ENCODE measurements around the gene WAPL.

The WAPL gene

GRCh38 chr10:86489960-86490612 is 31.5 kb downstream of the WAPL start:
- no peak overlapping the region for H3K9ac ChIP-seq (ENCODE audit: low read depth, low read length)
- H3K4me3 ChIP-seq (ENCODE audit: low read depth, low read length) = no peak overlapping the region
- H3K9me3 ChIP-seq (ENCODE audit: control insufficient read depth, insufficient read depth, low read length) = no peaks in the 10 kb centered on the region
- no peaks in the 10 kb centered on the region for H3K4me1 ChIP-seq (ENCODE audit: control insufficient read depth, insufficient read depth, low read length)
- peaks cover 4% of the 10 kb centered on the region for H3K36me3 ChIP-seq (ENCODE audit: control insufficient read depth, insufficient read depth, low read length)
- H3K27me3 ChIP-seq (ENCODE audit: control insufficient read depth, insufficient read depth, low read length) = no peaks in the 10 kb centered on the region

GRCh38 chr10:86489071-86489810 is 32.4 kb downstream of the WAPL start:
- Histone ChIP-seq H3K9me3 (ENCODE audit: control insufficient read depth, insufficient read depth, low read length) (no peaks in the 10 kb centered on the region), H3K4me3 (ENCODE audit: low read depth, low read length) (no peak overlapping the region), H3K4me1 (ENCODE audit: control insufficient read depth, insufficient read depth, low read length) (no peaks in the 10 kb centered on the region), H3K36me3 (ENCODE audit: control insufficient read depth, insufficient read depth, low read length) (peaks cover 4% of the 10 kb centered on the region), H3K27me3 (ENCODE audit: control insufficient read depth, insufficient read depth, low read length) (no peaks in the 10 kb centered on the region), H3K9ac (ENCODE audit: low read depth, low read length) (no peak overlapping the region)

- H3K4me3 ChIP-seq (ENCODE audit: low read depth, low read length) = no peak overlapping the region
- H3K9ac ChIP-seq (ENCODE audit: low read depth, low read length) = no peak overlapping the region
- H3K27me3 ChIP-seq (ENCODE audit: control insufficient read depth, insufficient read depth, low read length) = no peaks in the 10 kb centered on the region
- no peaks in the 10 kb centered on the region for H3K9me3 ChIP-seq (ENCODE audit: control insufficient read depth, insufficient read depth, low read length)
- no peaks in the 10 kb centered on the region for H3K4me1 ChIP-seq (ENCODE audit: control insufficient read depth, insufficient read depth, low read length)
- peaks cover 4% of the 10 kb centered on the region for H3K36me3 ChIP-seq (ENCODE audit: control insufficient read depth, insufficient read depth, low read length)
Measured at GRCh38 chr10:86486856-86487255, 34.7 kb downstream of the WAPL start.

GRCh38 chr10:86483664-86484063 is 37.9 kb downstream of the WAPL start:
- H3K4me3 ChIP-seq (ENCODE audit: low read depth, low read length) = no peak overlapping the region
- no peak overlapping the region for H3K9ac ChIP-seq (ENCODE audit: low read depth, low read length)
- H3K36me3 ChIP-seq (ENCODE audit: control insufficient read depth, insufficient read depth, low read length) = peaks cover 4% of the 10 kb centered on the region
- no peaks in the 10 kb centered on the region for H3K9me3 ChIP-seq (ENCODE audit: control insufficient read depth, insufficient read depth, low read length)
- no peaks in the 10 kb centered on the region for H3K4me1 ChIP-seq (ENCODE audit: control insufficient read depth, insufficient read depth, low read length)
- H3K27me3 ChIP-seq (ENCODE audit: control insufficient read depth, insufficient read depth, low read length) = no peaks in the 10 kb centered on the region

- H3K4me1 ChIP-seq (ENCODE audit: control insufficient read depth, insufficient read depth, low read length) = no peaks in the 10 kb centered on the region
- no peak overlapping the region for H3K4me3 ChIP-seq (ENCODE audit: low read depth, low read length)
- H3K36me3 ChIP-seq (ENCODE audit: control insufficient read depth, insufficient read depth, low read length) = peaks cover 3% of the 10 kb centered on the region
- no peak overlapping the region for H3K9ac ChIP-seq (ENCODE audit: low read depth, low read length)
- no peaks in the 10 kb centered on the region for H3K27me3 ChIP-seq (ENCODE audit: control insufficient read depth, insufficient read depth, low read length)
- no peaks in the 10 kb centered on the region for H3K9me3 ChIP-seq (ENCODE audit: control insufficient read depth, insufficient read depth, low read length)
Measured at GRCh38 chr10:86481761-86482160, 39.8 kb downstream of the WAPL start.

- no peaks in the 10 kb centered on the region for H3K36me3 ChIP-seq (ENCODE audit: control insufficient read depth, insufficient read depth, low read length)
- H3K9ac ChIP-seq (ENCODE audit: low read depth, low read length) = no peak overlapping the region
- no peak overlapping the region for H3K4me3 ChIP-seq (ENCODE audit: low read depth, low read length)
- no peaks in the 10 kb centered on the region for H3K4me1 ChIP-seq (ENCODE audit: control insufficient read depth, insufficient read depth, low read length)
- H3K27me3 ChIP-seq (ENCODE audit: control insufficient read depth, insufficient read depth, low read length) = no peaks in the 10 kb centered on the region
- no peaks in the 10 kb centered on the region for H3K9me3 ChIP-seq (ENCODE audit: control insufficient read depth, insufficient read depth, low read length)
Measured at GRCh38 chr10:86480571-86480970, 41.0 kb downstream of the WAPL start.

GRCh38 chr10:86472061-86472460 is 49.5 kb downstream of the WAPL start:
- no peak overlapping the region for H3K4me3 ChIP-seq (ENCODE audit: low read depth, low read length)
- H3K9ac ChIP-seq (ENCODE audit: low read depth, low read length) = no peak overlapping the region
- no peaks in the 10 kb centered on the region for H3K27me3 ChIP-seq (ENCODE audit: control insufficient read depth, insufficient read depth, low read length)
- H3K4me1 ChIP-seq (ENCODE audit: control insufficient read depth, insufficient read depth, low read length) = no peaks in the 10 kb centered on the region
- no peaks in the 10 kb centered on the region for H3K9me3 ChIP-seq (ENCODE audit: control insufficient read depth, insufficient read depth, low read length)
- H3K36me3 ChIP-seq (ENCODE audit: control insufficient read depth, insufficient read depth, low read length) = peaks cover 10% of the 10 kb centered on the region

GRCh38 chr10:86461963-86462804 is 59.4 kb downstream of the WAPL start:
- no peak overlapping the region for H3K4me3 ChIP-seq (ENCODE audit: low read depth, low read length)
- no peaks in the 10 kb centered on the region for H3K36me3 ChIP-seq (ENCODE audit: control insufficient read depth, insufficient read depth, low read length)
- H3K4me1 ChIP-seq (ENCODE audit: control insufficient read depth, insufficient read depth, low read length) = peaks cover 7% of the 10 kb centered on the region
- H3K9ac ChIP-seq (ENCODE audit: low read depth, low read length) = no peak overlapping the region
- no peaks in the 10 kb centered on the region for H3K9me3 ChIP-seq (ENCODE audit: control insufficient read depth, insufficient read depth, low read length)
- no peaks in the 10 kb centered on the region for H3K27me3 ChIP-seq (ENCODE audit: control insufficient read depth, insufficient read depth, low read length)

- H3K36me3 ChIP-seq (ENCODE audit: control insufficient read depth, insufficient read depth, low read length) = peaks cover 15% of the 10 kb centered on the region
- no peaks in the 10 kb centered on the region for H3K9me3 ChIP-seq (ENCODE audit: control insufficient read depth, insufficient read depth, low read length)
- no peak overlapping the region for H3K4me3 ChIP-seq (ENCODE audit: low read depth, low read length)
- H3K27me3 ChIP-seq (ENCODE audit: control insufficient read depth, insufficient read depth, low read length) = no peaks in the 10 kb centered on the region
- H3K4me1 ChIP-seq (ENCODE audit: control insufficient read depth, insufficient read depth, low read length) = no peaks in the 10 kb centered on the region
- no peak overlapping the region for H3K9ac ChIP-seq (ENCODE audit: low read depth, low read length)
Measured at GRCh38 chr10:86451604-86451960, 70.0 kb downstream of the WAPL start.

- Histone ChIP-seq H3K36me3 (ENCODE audit: control insufficient read depth, insufficient read depth, low read length) (peaks cover 17% of the 10 kb centered on the region), H3K9ac (ENCODE audit: low read depth, low read length) (no peak overlapping the region), H3K27me3 (ENCODE audit: control insufficient read depth, insufficient read depth, low read length) (no peaks in the 10 kb centered on the region), H3K4me1 (ENCODE audit: control insufficient read depth, insufficient read depth, low read length) (no peaks in the 10 kb centered on the region), H3K4me3 (ENCODE audit: low read depth, low read length) (no peak overlapping the region), H3K9me3 (ENCODE audit: control insufficient read depth, insufficient read depth, low read length) (no peaks in the 10 kb centered on the region)
Measured at GRCh38 chr10:86450806-86451603, 70.6 kb downstream of the WAPL start.

- Histone ChIP-seq H3K27me3 (ENCODE audit: control insufficient read depth, insufficient read depth, low read length) (no peaks in the 10 kb centered on the region), H3K9me3 (ENCODE audit: control insufficient read depth, insufficient read depth, low read length) (no peaks in the 10 kb centered on the region), H3K4me3 (ENCODE audit: low read depth, low read length) (no peak overlapping the region), H3K4me1 (ENCODE audit: control insufficient read depth, insufficient read depth, low read length) (no peaks in the 10 kb centered on the region), H3K36me3 (ENCODE audit: control insufficient read depth, insufficient read depth, low read length) (peaks cover 22% of the 10 kb centered on the region), H3K9ac (ENCODE audit: low read depth, low read length) (no peak overlapping the region)
Measured at GRCh38 chr10:86449926-86450558, 71.5 kb downstream of the WAPL start.

Data from iPS-15b (cell line).